C4-2B (cell line): Measurements from ENCODE around the gene PPIF.

ENCODE experiments used
- ZFX ChIP-seq: fragments of 450-650 bp; IDR thresholded peaks from 2 replicates; pipeline ENCODE4 v1.6.1; 2017
- TF ChIP-seq, protein P1 (sequence below): fragments of 450-650 bp; conservative IDR thresholded peaks from 2 replicates; pipeline ENCODE4 v1.5.1; 2017; ENCODE audit warnings: mild to moderate bottlenecking

- TF ChIP-seq, protein P1, sequence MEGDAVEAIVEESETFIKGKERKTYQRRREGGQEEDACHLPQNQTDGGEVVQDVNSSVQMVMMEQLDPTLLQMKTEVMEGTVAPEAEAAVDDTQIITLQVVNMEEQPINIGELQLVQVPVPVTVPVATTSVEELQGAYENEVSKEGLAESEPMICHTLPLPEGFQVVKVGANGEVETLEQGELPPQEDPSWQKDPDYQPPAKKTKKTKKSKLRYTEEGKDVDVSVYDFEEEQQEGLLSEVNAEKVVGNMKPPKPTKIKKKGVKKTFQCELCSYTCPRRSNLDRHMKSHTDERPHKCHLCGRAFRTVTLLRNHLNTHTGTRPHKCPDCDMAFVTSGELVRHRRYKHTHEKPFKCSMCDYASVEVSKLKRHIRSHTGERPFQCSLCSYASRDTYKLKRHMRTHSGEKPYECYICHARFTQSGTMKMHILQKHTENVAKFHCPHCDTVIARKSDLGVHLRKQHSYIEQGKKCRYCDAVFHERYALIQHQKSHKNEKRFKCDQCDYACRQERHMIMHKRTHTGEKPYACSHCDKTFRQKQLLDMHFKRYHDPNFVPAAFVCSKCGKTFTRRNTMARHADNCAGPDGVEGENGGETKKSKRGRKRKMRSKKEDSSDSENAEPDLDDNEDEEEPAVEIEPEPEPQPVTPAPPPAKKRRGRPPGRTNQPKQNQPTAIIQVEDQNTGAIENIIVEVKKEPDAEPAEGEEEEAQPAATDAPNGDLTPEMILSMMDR: no peak
- no peak for TF ChIP-seq ZFX
Observed at GRCh38 chr10:79319115-79319771, 28.0 kb upstream of the PPIF start.
